T follicular helper cell (primary cell): Measurements from ENCODE around the gene MCCC2.
"Not testable (repeated sequence)": the region's sequence is repeated elsewhere in the genome, so short reads cannot be mapped to it uniquely, and the experiment has no call there.

Source experiments
- DNase-seq: peaks from one replicate; pipeline ENCODE4 v3.0.0-alpha.2; 2020; ENCODE audit warnings: low read depth
- total RNA-seq, 2 experiments: gene quantifications; one replicate each; lab custom pipeline; 2026; lab: John Stamatoyannopoulos, UW

The MCCC2 gene
- 40.1 to 56.5 reads per million in 2 experiments for total RNA-seq

DNA sequence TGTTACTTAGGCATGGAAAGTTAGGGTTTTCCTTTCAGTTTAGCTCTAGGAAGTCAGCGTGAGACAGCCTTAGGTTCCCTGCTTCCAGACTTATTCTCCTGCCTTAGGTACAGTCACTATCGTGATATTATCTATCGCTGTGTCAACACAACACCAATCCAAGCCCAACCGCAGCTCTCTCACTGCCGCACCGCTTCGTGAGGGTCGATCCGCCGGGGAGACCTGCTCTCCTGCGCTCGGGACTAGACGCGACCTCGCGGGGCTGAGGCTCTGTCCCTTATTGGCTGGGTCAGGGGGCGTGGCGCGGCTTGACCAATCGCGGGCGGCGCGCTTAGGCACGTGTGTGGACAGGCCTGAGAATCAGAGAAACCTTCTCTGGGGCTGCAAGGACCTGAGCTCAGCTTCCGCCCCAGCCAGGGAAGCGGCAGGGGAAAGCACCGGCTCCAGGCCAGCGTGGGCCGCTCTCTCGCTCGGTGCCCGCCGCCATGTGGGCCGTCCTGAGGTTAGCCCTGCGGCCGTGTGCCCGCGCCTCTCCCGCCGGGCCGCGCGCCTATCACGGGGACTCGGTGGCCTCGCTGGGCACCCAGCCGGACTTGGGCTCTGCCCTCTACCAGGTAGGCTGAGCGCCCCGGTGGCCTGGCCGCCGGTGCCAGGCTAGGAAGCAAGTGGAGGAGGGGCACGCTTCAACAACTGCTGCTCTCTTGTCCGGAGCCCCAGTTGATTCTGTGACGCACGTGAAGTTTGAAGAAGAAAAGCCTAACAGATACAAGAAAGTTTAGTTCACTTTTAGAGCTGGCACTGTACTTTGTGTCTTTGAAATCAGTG, at the start of gene MCCC2:
MCCC2 (plus strand) TSS at position 400 of the 825 bp plus-strand sequence; CDS start at position 486, 86 bp downstream.
- peak; percentile 92 for DNase-seq

DNA sequence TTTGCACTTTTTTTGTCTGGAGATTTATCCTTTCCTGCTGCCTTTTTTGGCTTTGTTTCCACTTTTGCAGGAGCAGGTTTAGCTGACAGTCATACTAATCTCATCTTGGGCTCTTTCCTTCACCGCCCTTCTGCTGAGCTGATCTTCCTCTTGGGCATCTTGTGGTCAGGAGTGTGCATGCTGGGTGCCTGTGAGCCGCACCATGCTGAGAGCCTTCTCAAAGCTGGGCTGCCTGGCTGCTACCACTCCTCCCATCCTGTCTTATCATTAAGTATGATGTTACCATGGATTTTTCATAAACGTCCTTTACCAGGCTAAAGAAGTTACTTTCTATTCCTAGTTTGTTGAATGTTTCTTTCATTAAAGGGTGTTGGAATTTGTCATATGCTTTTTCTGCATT, 49.5 kb upstream of the MCCC2 start:
- no peak for DNase-seq

DNA sequence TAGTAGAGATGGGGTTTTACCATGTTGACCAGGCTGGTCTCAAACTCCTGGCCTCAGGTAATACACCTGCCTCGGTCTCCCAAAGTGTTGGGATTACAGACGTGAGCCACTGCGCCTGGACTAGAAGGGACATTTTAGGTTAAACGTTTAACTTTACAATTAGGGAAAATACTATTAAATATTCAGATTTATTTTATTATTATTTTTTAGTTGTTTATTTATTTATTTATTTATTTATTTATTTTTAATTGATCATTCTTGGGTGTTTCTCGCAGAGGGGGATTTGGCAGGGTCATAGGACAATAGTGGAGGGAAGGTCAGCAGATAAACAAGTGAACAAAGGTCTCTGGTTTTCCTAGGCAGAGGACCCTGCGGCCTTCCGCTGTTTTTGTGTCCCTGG, 36.3 kb upstream of the MCCC2 start:
- DNase-seq, result not testable (repeated sequence)

DNA sequence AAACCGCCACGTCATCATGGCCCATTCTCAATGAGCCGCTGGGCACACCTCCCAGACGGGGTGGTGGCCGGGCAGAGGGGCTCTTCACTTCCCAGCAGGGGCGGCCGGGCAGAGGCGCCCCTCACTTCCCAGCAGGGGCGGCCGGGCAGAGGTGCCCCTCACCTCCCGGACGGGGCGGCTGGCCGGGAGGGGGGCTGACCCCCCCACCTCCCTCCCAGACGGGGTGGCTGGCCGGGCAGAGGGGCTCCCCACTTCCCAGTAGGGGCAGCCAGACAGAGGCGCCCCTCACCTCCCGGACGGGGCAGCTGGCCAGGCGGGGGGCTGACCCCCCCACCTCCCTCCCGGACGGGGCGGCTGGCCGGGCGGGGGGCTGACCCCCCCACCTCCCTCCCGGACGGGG, 35.6 kb upstream of the MCCC2 start:
- not testable (repeated sequence) for DNase-seq

DNA sequence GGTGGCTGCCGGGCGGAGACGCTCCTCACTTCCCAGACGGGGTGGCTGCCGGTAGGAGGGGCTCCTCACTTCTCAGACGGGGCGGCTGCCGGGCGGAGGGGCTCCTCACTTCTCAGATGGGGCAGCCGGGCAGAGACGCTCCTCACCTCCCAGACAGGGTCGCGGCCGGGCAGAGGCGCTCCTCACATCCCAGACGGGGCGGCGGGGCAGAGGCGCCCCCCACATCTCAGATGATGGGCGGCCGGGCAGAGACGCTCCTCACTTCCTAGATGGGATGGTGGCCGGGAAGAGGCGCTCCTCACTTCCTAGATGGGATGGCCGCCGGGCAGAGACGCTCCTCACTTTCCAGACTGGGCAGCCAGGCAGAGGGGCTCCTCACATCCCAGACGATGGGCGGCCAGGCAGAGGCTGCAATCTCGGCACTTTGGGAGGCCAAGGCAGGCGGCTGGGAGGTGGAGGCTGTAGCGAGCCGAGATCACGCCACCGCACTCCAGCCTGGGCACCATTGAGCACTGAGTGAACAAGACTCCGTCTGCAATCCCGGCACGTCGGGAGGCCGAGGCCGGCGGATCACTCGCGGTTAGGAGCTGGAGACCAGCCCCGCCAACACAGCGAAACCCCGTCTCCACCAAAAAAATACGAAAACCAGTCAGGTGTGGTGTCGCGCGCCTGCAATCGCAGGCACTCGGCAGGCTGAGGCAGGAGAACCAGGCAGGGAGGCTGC, 35.0 kb upstream of the MCCC2 start:
- not testable (repeated sequence) for DNase-seq

DNA sequence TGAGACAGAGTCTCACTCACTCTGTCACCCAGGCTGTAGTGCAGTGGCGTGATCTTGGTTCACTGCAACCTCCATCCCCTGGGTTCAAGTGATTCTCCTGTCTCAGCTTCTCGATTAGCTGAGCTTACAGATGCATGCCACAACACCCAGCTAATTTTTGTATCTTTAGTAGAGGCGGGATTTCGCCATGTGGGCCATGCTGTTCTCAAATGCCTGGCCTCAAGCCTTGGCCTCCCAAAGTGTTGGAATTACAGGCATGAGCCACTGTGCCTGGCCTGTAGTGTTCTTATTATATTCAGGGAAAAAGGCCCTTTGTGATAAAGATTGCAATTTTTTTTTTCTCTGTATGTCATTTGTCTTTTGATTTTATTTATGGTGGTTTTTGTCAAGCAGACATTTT, 24.0 kb upstream of the MCCC2 start:
- no peak for DNase-seq

DNA sequence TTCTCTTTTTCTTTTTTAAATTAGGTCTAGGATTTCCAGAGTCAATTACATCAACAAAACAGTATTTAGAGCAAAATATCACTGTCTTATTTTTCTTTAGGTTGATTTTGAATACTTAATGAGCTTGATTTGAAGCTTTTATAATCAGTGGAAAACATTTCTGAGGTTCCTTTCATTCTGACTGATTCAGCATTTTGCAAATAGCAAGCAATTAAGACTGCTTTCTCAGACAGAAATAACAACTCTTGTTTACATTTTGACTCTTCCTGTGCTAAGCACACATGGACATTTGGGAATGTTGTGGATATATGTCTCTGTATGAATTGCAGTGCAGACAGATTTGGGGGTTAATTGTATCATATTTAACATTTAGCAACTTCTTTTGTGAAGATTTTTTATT, 22.2 kb upstream of the MCCC2 start:
- no peak for DNase-seq

DNA sequence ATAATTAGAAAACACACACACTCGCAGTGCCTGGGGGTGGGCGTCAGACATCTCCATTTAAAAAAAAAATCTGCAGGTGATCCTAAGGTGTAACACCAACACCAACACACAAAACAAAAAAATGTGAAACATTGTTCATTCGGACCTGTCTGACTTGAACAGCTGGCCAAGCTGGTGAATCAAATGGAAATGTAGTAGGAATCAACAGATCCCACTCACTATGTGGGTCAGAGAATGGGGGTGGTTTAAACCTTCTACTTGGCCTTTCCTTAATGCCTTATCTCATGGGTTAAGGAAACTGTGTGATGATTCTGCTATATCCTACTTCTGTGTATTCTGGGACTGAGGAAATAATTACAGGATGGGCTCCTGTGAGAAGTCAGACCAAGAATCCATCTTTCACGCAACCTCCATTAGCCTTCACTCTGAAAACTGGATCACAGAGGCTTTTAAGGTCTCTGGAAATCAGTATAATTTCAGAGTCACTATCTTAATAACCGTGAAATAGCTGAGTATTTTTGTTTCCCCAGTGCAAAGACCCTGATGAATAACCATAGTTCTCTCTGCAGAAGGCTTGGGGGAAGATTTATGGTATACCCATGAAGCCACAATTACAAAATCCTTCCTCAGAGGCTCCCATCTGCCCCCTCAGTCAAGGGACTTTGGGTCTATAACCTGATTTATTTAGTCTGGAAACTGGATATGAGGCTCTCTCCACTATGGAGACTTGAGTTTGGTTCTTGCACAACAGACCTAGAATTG, 17.2 kb upstream of the MCCC2 start:
- DNase-seq, result no peak

DNA sequence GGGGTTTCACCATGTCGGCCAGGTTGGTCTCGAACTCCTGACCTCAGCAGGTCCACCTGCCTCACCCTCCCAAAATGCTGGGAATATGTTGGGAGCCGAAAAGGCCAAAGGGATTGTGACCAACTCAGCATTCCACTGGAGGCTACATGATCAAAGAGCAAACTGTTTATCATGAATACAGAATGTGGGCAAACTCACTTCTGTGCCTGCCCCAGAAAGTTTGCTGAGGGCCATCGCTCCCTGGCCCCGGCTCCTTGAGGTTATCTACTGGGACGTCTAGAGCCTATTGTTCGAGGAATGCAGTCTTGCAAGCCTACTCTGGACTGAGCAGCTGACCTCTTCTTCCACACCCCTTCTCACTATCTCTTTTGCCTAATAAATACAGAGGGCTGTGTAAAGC, 15.3 kb upstream of the MCCC2 start:
- DNase-seq, result not testable (repeated sequence)

DNA sequence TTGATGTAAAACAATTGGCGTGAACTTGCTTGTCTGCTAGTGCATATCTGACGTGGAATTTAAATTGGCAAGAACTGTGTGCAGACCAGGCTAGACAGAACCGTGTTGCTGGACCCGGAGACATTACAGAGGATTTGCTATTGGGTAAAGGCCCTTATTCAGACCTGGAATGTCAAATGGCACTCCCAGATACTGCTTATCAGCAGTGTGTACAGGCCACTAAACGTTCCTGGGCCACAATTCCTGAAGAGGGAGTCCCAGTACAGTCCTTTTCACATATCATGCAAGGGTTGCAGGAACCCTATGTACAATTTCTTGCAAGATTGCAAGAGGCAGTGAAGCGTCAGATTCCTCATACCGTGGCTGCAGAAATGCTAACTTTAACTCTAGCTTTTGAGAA, 13.5 kb upstream of the MCCC2 start:
- no peak for DNase-seq

DNA sequence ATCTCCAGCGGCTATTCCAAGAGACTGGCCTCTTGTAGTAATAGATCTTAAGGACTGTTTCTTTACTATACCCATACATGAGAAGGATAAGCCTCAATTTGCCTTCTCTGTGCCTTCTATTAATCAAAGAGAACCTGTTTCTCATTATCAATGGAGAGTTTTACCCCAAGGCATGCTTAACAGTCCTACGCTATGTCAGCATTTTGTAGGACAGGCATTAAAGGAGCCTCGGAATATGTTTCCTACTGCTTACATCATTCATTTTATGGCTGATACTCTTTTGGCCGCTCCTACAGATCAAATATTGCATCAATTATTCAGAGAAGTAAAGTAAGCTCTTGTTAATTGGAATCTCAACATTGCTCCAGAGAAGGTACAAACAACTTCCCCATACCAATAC, 11.6 kb upstream of the MCCC2 start:
- DNase-seq, result not testable (repeated sequence)

DNA sequence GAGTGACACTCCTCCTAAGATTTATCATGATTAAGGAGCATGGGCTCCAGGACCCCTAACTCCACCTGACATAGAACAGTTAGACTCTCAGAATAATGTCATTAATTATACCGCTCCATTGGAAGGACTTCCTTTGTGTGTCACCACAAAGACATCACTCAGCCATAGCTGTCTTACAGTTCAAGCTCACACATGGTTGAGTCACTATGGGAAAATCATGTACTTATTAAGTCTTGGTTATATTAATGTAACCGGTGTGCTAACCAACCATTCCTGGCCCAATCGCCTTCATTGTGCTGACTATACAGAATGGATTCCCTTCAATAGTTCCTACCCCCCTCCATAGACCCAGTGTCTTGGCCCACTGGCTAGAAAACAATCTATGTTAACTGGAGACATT, 10.9 kb upstream of the MCCC2 start:
- DNase-seq, result no peak

DNA sequence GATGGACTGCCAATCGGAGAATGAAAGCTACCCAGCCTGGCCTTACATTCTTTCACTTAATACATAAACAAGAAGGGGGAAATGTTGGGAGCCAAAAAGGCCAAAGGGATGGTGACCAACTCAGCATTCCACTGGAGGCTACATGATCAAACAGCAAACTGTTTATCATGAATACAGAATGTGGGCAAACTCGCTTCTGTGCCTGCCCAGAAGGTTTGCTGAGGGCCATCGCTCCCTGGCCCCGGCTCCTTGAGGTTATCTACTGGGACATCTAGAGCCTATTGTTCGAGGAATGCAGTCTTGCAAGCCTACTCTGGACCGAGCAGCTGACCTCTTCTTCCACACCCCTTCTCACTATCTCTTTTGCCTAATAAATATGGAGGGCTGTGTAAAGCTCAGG, 9.3 kb upstream of the MCCC2 start:
- DNase-seq, result not testable (repeated sequence)

DNA sequence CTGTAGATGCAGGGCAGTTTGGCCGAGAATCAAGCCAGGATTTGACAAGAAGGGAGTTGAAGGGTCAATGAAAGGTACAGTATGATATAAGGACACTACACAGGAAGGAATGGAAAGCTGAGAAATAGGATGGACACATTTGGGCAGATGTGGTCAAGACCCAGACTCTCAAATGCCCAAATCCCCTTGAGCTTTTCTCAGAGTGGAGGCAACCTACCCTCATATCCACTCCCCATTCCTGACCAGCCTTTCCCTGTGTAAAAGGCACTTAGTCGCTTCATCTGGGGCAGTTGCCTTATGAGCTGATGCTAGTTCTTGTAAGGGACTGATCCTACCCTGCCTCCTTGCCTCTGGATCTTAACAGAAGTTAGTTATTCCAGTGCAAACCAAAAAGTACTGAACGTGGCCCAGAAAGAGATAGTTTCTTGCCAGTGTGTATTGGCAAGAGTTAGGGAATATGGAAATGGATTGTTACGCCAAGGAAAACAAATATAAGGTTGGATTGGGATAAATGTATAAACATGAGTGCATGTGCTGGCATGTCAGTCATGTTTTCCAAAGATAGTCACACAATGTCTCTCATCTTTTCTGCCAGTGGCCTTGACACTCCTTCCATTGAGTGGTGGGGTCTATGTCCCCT, 4.1 kb upstream of the MCCC2 start:
- DNase-seq, result no peak

DNA sequence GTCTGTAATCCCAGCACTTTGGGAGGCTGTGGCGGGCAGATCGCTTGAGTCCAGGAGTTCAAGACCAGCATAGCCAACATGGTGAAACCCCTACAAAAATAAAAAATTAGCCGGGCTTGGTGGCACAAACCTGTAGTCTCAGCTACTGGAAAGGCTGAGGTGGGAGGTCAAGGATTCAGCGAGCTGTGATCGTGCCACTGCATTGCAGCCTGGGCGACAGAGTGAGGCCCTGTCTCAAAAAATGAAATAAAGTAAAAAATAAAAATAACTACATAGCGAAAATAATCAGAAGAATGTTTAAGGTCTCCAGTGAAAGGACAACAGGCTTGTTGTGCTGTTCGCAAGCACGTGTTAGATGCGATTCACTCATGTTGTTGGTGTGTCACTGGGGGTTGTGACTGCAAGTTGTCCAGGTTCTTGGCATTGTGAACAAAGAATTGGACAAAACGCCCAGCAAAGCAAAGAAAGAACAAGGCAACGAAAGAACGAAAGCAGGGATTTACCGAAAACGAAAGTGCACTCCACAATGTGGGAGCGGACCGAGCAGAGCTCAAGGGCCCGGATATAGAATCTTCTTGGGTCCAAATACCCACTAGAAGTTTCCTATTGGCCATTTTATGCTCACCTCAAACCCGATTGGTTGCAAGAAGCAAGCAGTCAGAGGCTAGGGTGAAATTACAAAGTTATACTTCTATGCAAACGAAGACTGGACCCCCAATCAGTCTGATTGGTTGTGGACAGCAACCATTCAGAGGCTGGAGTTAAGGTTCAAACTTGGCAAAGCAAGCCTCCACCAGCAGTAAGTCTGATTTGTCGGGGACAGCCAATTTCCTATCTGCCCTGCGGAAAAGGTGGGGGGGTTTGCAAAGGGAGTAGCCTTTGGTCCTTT, 844 bp upstream of the MCCC2 start:
- no peak for DNase-seq

DNA sequence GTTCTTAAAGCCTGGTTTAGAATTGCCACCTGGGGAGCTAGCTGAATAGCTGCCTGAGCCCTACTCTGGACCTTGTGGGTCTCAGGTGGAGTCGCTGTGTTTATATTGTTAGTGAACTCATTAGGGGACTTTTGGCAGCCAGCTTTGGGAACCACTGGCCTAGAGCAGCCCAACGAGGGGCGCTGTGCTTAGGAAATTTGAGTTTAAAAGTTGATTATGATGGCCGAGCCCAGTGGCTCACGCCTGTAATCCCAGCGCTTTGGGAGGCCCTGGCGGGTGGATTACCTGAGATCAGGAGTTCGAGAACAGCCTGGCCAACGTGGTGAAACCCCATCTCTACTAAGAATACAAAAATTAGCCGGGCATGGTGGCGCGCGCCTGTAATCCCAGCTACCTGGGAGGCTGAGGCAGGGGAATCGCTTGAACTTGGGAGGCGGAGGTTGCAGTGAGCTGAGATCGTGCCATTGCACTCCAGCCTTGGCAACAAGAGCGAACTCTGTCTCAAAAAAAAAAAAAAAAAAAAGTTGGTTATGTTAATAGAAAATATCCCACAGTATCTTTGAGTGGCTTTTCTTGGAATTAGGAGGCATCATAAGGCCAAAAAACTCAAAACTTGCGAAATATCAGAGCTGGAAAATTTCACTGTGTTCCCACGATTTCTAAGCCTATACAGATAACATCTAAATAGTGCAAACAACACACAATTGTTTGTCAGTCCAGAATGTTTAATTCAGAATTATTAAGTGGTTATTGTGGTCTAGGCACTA, 809 bp downstream of the MCCC2 start:
- DNase-seq, result no peak

DNA sequence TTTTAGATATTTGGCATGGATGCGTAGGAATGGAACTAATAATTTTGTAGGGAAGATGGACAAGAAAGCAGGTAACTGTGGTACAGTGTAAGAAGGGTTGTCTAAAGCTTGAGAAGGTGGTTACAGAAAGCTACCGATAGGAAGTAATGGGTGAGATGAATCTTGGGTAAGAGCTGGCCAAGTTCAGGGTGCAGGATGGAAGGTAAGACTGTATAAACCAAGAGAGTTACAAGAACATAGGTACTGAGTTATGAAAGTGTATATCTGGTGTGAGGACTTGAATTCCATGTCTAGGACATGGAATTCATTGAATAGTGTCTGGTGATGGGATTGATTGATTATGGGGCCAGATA, 1.4 kb downstream of the MCCC2 start:
- no peak for DNase-seq

DNA sequence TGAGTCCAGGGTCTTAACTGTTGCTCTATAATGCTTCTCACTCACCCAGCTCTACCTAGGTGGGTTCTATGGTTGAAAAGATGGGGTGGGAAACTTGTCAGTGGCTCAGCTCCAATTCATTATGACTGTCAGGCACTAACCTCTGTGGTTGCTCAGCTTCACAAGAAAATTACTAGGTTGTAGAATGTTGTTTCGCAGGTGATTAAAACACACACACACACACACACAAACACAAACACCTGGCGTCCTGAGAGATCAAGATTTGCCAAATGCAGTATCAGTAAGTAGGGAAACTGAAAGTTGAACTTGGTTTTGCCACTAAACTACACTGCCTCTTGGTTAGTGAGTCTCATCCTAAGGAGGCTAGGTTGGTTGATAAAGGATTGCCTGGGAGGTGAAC, 2.8 kb downstream of the MCCC2 start:
- DNase-seq, result no peak

DNA sequence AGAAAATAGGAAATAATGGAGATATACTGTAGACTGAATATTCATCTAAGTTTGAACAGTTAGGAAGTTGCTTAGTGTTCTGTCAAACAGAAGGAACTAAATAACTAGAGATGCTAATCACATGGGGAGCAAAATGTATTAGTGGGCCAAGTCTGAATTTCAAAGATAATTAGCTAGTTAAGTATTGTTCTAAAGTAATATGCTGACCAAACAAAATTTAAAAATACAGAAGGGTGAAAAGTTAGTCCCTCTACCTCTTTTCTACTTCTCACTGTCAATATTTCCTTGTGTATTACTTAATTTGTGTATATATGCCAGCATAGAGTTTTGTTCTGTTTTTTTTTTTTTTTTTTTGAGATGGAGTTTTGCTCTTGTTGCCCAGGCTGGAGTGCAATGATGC, 4.0 kb downstream of the MCCC2 start:
- no peak for DNase-seq

DNA sequence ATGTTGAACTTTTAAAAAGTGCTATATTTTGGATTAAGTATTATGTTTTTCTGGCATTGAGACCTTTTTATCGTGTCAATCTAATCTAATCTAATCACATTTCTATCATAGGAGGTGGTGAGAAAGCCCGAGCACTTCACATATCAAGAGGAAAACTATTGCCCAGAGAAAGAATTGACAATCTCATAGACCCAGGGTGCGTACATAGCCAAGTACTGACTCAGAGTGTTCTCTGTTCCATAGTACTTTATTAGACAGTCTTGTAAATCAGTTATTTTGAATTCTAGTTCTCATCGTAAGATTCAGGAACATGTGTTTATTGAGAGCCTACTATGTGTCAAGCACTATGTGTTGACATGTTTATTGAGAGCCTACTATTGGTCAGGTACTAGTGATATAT, 9.0 kb downstream of the MCCC2 start:
- no peak for DNase-seq
